Hepatocyte (in vitro differentiated cells): ENCODE measurements around the gene MIP. TPM values are rescaled to one million over a fixed set of nuclear protein-coding genes. Genes with fewer than 3 reads are reported as not detected.

Experiments
- DNase-seq: peaks from one replicate; pipeline ENCODE4 v3.0.0-alpha.2; 2016; ENCODE audit warnings: low spot score
- H2AFZ ChIP-seq: fragments of 200-600 bp; sonication (generic); 2 replicates; pipeline ENCODE4 v1.6.0; 2016; ENCODE audit warnings: antibody characterized with exemption, mild to moderate bottlenecking
- H3K27ac ChIP-seq: fragments of 200-600 bp; sonication (generic); 2 replicates; pipeline ENCODE4 v1.5.1; 2016; ENCODE audit warnings: mild to moderate bottlenecking
- H3K27me3 ChIP-seq: fragments of 200-600 bp; sonication (generic); 2 replicates; pipeline ENCODE4 v1.6.1; 2016
- H3K36me3 ChIP-seq: fragments of 200-600 bp; sonication (generic); replicated peaks from 2 replicates; pipeline ENCODE4 v1.5.1; 2016; ENCODE audit warnings: low read depth; ENCODE audit not compliant: insufficient read depth
- H3K4me1 ChIP-seq: fragments of 200-600 bp; sonication (generic); 2 replicates; pipeline ENCODE4 v1.5.1; 2016; ENCODE audit warnings: mild to moderate bottlenecking, moderate library complexity; ENCODE audit not compliant: insufficient read depth
- H3K4me2 ChIP-seq: fragments of 200-600 bp; sonication (generic); 2 replicates; pipeline ENCODE4 v1.6.0; 2016
- H3K4me3 ChIP-seq: fragments of 200-600 bp; sonication (generic); 2 replicates; pipeline ENCODE4 v1.5.1; 2016; ENCODE audit warnings: mild to moderate bottlenecking
- H3K79me2 ChIP-seq: fragments of 200-600 bp; sonication (generic); 2 replicates; pipeline ENCODE4 v1.6.0; 2017; ENCODE audit warnings: mild to moderate bottlenecking
- H3K9me2 ChIP-seq: fragments of 200-600 bp; sonication (generic); replicated peaks from 2 replicates; pipeline ENCODE4 v1.6.0; 2017; ENCODE audit warnings: mild to moderate bottlenecking; ENCODE audit not compliant: insufficient read depth
- H3K9me3 ChIP-seq: fragments of 200-600 bp; sonication (generic); 2 replicates; pipeline ENCODE4 v1.5.1; 2016; ENCODE audit warnings: low read depth, mild to moderate bottlenecking
- H4K20me1 ChIP-seq: fragments of 200-600 bp; sonication (generic); 2 replicates; pipeline ENCODE4 v1.6.0; 2016; ENCODE audit warnings: mild to moderate bottlenecking; ENCODE audit not compliant: insufficient read depth, poor library complexity, severe bottlenecking
- EZH2 ChIP-seq: fragments of 200-600 bp; sonication (generic); IDR thresholded peaks from 2 replicates; pipeline ENCODE4 v1.6.1; 2016; ENCODE audit warnings: antibody characterized with exemption, mild to moderate bottlenecking, borderline replicate concordance
- EZH2phosphoT487 ChIP-seq: fragments of 200-600 bp; sonication (generic); IDR thresholded peaks from one replicate; pipeline ENCODE4 v1.6.1; 2018; ENCODE audit warnings: antibody characterized with exemption, mild to moderate bottlenecking, low read depth, moderate library complexity; ENCODE audit not compliant: unreplicated experiment, severe bottlenecking
- WGBS: methylation state at CpG from one replicate; pipeline ENCODE4 v1.1.6; 2016; ENCODE audit warnings: low lambda C conversion rate; ENCODE audit errors: missing lambda C conversion rate; 5-methylcytosine and 5-hydroxymethylcytosine counted together
- polyA plus RNA-seq: library from polyadenylated mRNA; unstranded; fragments of >200 nt; fragmentation: Nextera tagmentation; extraction: Ambion mirVana; gene quantifications from 2 replicates; pipeline ENCODE4 v1.2.1, GENCODE V29; 2016
- total RNA-seq: library from RNA; depleted of rRNA; stranded (reverse); fragments of >200 nt; gene quantifications from 2 replicates; pipeline ENCODE4 v1.2.3, GENCODE V29; 2014
- TF ChIP-seq, protein P1 (sequence below): fragments of 200-600 bp; sonication (generic); IDR thresholded peaks from 2 replicates; pipeline ENCODE4 v1.5.1; 2016; ENCODE audit warnings: antibody characterized with exemption, mild to moderate bottlenecking; ENCODE audit not compliant: poor library complexity

Gene MIP
- total and polyA plus RNA-seq, 2 experiments from 2014 or later, result not detected

DNA sequence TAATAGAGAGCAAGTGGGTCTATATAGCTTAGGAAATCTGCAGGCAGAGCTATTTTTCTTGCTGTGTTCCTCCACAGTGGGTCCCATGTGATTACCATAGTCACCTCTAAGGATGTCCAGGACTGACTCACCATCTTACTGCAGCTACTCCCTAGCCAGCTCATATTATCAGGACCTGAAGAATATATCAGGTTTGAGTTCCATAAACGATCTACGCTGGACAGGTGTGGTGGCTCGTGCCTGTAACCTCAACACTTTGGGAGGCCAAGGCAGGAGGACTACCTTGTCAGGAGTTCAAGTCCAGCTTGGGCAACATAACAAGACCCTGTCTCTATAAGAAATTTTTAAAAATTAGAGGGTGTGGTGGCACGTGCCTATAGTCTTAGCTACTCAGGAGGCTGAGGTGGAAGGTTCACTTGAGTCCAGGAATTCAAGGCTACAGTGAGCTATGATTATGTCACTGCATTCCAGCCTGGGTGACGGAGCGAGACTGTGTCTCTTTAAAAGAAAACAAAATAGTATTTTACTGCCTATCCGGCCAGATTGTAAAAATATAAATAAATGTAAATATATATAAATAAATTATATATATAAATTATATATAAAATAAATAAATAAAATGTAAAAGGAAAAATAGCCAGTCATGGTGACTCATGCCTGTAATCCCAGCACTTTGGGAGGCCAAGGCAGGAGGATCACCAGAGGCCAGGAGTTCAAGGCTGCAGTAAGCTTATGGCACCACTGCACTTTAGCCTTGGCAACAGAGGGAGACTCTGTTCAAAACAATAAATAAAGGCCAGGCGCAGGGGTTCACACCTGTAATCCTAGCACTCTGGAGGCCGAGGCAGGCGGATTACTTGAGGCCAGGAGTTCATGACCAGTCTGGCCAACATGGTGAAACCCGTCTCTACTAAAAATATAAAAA, 7.0 kb upstream of the MIP start:
- Histone ChIP-seq H3K4me1 (peaks cover 3% of the 10 kb centered on the region), H4K20me1 (no peaks in the 10 kb centered on the region), H3K36me3 (no peaks in the 10 kb centered on the region), H3K4me3 (no peak overlapping the region), H2AFZ (no peak overlapping the region), H3K9me2 (no peaks in the 10 kb centered on the region), H3K27me3 (no peaks in the 10 kb centered on the region), H3K4me2 (no peak overlapping the region), H3K27ac (no peak overlapping the region), H3K79me2 (no peaks in the 10 kb centered on the region), H3K9me3 (no peaks in the 10 kb centered on the region)
- DNase-seq, result no peak
- WGBS, result 88% methylated on average over 11 of the region's 11 CpGs
- TF ChIP-seq, protein P1, sequence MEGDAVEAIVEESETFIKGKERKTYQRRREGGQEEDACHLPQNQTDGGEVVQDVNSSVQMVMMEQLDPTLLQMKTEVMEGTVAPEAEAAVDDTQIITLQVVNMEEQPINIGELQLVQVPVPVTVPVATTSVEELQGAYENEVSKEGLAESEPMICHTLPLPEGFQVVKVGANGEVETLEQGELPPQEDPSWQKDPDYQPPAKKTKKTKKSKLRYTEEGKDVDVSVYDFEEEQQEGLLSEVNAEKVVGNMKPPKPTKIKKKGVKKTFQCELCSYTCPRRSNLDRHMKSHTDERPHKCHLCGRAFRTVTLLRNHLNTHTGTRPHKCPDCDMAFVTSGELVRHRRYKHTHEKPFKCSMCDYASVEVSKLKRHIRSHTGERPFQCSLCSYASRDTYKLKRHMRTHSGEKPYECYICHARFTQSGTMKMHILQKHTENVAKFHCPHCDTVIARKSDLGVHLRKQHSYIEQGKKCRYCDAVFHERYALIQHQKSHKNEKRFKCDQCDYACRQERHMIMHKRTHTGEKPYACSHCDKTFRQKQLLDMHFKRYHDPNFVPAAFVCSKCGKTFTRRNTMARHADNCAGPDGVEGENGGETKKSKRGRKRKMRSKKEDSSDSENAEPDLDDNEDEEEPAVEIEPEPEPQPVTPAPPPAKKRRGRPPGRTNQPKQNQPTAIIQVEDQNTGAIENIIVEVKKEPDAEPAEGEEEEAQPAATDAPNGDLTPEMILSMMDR, result no peak
- no peak for TF ChIP-seq EZH2phosphoT487

DNA sequence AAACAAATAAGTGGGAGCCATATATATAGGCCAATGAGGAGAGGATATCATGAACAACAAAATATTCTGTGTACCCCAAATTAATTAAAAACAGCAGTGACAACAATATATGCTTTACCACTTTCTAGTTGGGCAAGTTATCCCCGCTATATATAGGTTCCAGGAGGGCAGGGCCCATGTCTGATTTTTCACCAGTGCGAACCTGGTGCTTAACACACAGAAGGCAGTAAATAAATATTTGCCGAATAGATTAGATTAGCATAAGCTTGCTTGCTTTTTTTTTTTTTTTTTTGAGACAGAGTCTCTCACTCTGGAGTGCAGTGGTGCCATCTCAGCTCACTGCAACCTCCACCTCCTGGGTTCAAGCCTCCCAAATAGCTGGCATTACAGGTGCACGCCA, 3.4 kb upstream of the MIP start:
- H3K27ac ChIP-seq, result no peak overlapping the region
- no peak overlapping the region for H3K4me2 ChIP-seq
- H3K4me3 ChIP-seq, result no peak overlapping the region
- no peaks in the 10 kb centered on the region for H4K20me1 ChIP-seq
- DNase-seq, result no peak
- no peaks in the 10 kb centered on the region for H3K9me2 ChIP-seq
- no peak overlapping the region for H2AFZ ChIP-seq
- H3K27me3 ChIP-seq, result no peaks in the 10 kb centered on the region
- no peaks in the 10 kb centered on the region for H3K9me3 ChIP-seq
- TF ChIP-seq EZH2phosphoT487, result no peak
- TF ChIP-seq, protein P1, result no peak
- no peak for TF ChIP-seq EZH2
- H3K79me2 ChIP-seq, result no peaks in the 10 kb centered on the region
- H3K4me1 ChIP-seq, result no peaks in the 10 kb centered on the region
- 79% methylated on average over 4 of the region's 4 CpGs for WGBS
- H3K36me3 ChIP-seq, result no peaks in the 10 kb centered on the region

DNA sequence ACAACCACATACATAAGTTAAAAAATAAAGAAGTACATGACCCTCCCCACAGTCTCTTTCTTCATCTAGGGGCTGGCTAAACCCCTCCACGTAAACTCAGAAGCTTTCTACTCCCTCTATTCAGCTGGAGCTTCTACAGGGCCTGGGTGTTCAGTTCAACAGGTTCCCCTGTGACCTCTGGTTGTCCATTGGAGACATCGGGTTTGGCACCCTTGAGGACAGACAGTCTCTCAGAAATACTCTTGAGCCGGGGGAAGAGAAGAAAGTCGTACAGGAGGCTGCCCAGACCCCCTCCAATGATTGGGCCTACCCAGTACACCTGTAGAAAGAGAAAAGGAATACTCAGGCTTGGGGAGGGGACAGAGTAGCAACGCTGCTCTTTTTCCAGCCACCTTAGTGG, 3.3 kb downstream of the MIP start:
- Histone ChIP-seq H3K9me2 (no peaks in the 10 kb centered on the region), H3K36me3 (no peaks in the 10 kb centered on the region), H2AFZ (no peak overlapping the region), H3K4me2 (no peak overlapping the region), H3K4me3 (no peak overlapping the region), H3K27me3 (no peaks in the 10 kb centered on the region), H3K9me3 (no peaks in the 10 kb centered on the region), H3K4me1 (peaks cover 6% of the 10 kb centered on the region), H3K27ac (no peak overlapping the region), H3K79me2 (peaks cover 11% of the 10 kb centered on the region), H4K20me1 (no peaks in the 10 kb centered on the region)
- WGBS, result 91% methylated on average over 5 of the region's 5 CpGs
- DNase-seq, result no peak
- TF ChIP-seq EZH2phosphoT487 (no peak), EZH2 (no peak)
- TF ChIP-seq, protein P1, result no peak
